Chondrocyte (in vitro differentiated cells): ENCODE data around the gene LCN12. TPM values are rescaled to one million over a fixed set of nuclear protein-coding genes. Genes with fewer than 3 reads are reported as not detected.

Experiments
- DNase-seq: peaks from one replicate; pipeline ENCODE4 v3.0.0; 2021; ENCODE audit warnings: mixed read lengths, low spot score
- H3K27ac Mint-ChIP-seq: one replicate; pipeline ENCODE4 v1.8.0; 2021; ENCODE audit warnings: mild to moderate bottlenecking, moderate library complexity, mixed read lengths; ENCODE audit not compliant: unreplicated experiment
- H3K27me3 Mint-ChIP-seq: 2 replicates; pipeline ENCODE4 v1.8.0; 2021; ENCODE audit warnings: low read depth, mixed read lengths
- H3K36me3 Mint-ChIP-seq: 2 replicates; pipeline ENCODE4 v1.8.0; 2021; ENCODE audit warnings: low read depth, mixed read lengths
- H3K4me1 Mint-ChIP-seq: 2 replicates; pipeline ENCODE4 v1.8.0; 2021; ENCODE audit warnings: low read depth, mild to moderate bottlenecking, mixed read lengths
- H3K4me3 Mint-ChIP-seq: one replicate; pipeline ENCODE4 v1.8.0; 2021; ENCODE audit warnings: mild to moderate bottlenecking, moderate library complexity, mixed read lengths; ENCODE audit not compliant: unreplicated experiment
- H3K9me3 Mint-ChIP-seq: 2 replicates; pipeline ENCODE4 v1.8.0; 2021; ENCODE audit warnings: low read depth, mixed read lengths
- total RNA-seq: library from RNA; stranded (reverse); gene quantifications from 3 replicates; pipeline ENCODE4 v1.2.1, GENCODE V29; 2021
- TF ChIP-seq, protein P1 (sequence below): fragments of 200-600 bp; sonication (generic); IDR thresholded peaks from 2 replicates; pipeline ENCODE4 v1.5.0; 2021; ENCODE audit warnings: antibody characterized with exemption, mild to moderate bottlenecking, moderate library complexity

Gene LCN12
- total RNA-seq, 1 donor from 2014 or later: 0.60 TPM

- H3K4me3 Mint-ChIP-seq: no peak overlapping the region
- no peaks in the 10 kb centered on the region for H3K9me3 Mint-ChIP-seq
- no peaks in the 10 kb centered on the region for H3K4me1 Mint-ChIP-seq
- H3K27ac Mint-ChIP-seq: no peak overlapping the region
- no peaks in the 10 kb centered on the region for H3K27me3 Mint-ChIP-seq
- TF ChIP-seq, protein P1, sequence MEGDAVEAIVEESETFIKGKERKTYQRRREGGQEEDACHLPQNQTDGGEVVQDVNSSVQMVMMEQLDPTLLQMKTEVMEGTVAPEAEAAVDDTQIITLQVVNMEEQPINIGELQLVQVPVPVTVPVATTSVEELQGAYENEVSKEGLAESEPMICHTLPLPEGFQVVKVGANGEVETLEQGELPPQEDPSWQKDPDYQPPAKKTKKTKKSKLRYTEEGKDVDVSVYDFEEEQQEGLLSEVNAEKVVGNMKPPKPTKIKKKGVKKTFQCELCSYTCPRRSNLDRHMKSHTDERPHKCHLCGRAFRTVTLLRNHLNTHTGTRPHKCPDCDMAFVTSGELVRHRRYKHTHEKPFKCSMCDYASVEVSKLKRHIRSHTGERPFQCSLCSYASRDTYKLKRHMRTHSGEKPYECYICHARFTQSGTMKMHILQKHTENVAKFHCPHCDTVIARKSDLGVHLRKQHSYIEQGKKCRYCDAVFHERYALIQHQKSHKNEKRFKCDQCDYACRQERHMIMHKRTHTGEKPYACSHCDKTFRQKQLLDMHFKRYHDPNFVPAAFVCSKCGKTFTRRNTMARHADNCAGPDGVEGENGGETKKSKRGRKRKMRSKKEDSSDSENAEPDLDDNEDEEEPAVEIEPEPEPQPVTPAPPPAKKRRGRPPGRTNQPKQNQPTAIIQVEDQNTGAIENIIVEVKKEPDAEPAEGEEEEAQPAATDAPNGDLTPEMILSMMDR: no peak
- no peak for DNase-seq
- H3K36me3 Mint-ChIP-seq: no peaks in the 10 kb centered on the region
Observed at GRCh38 chr9:136983656-136984314, 31.7 kb downstream of the LCN12 start.

GRCh38 chr9:136984464-136985026, 32.5 kb downstream of the LCN12 start:
- Mint-ChIP-seq H3K27me3 (no peaks in the 10 kb centered on the region), H3K4me1 (no peaks in the 10 kb centered on the region), H3K27ac (no peak overlapping the region), H3K36me3 (no peaks in the 10 kb centered on the region), H3K9me3 (no peaks in the 10 kb centered on the region), H3K4me3 (no peak overlapping the region)
- TF ChIP-seq, protein P1: no peak
- no peak for DNase-seq

GRCh38 chr9:136985027-136985602, 33.0 kb downstream of the LCN12 start:
- TF ChIP-seq, protein P1: no peak
- no peak for DNase-seq
- H3K36me3 Mint-ChIP-seq: no peaks in the 10 kb centered on the region
- no peaks in the 10 kb centered on the region for H3K27me3 Mint-ChIP-seq
- no peaks in the 10 kb centered on the region for H3K4me1 Mint-ChIP-seq
- no peak overlapping the region for H3K27ac Mint-ChIP-seq
- H3K4me3 Mint-ChIP-seq: no peak overlapping the region
- no peaks in the 10 kb centered on the region for H3K9me3 Mint-ChIP-seq

GRCh38 chr9:136985853-136986252, 33.8 kb downstream of the LCN12 start:
- H3K27ac Mint-ChIP-seq: no peak overlapping the region
- no peaks in the 10 kb centered on the region for H3K27me3 Mint-ChIP-seq
- TF ChIP-seq, protein P1: no peak
- H3K4me1 Mint-ChIP-seq: no peaks in the 10 kb centered on the region
- no peak for DNase-seq
- no peak overlapping the region for H3K4me3 Mint-ChIP-seq
- H3K36me3 Mint-ChIP-seq: no peaks in the 10 kb centered on the region
- peaks cover 4% of the 10 kb centered on the region for H3K9me3 Mint-ChIP-seq

DNA sequence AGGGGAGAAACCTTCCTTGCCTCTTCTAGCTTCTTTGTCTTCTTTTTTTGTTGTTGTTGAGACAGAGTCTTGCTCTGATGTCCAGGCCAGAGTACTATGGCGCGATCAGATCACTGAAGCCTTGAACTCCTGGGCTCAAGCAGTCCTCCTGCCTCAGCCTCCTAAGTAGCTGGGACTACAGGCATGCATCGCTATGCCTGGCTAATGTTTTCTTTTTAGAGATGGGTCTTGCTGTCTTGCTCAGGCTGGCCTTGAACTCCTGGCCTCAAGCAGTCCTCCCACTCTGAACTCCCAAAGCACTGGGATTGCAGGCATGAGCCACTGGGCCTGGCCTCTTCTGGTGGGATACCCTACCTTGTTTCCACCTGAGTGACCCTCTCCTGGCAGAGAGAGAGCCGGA, 36.8 kb downstream of the LCN12 start:
- Mint-ChIP-seq H3K4me3 (no peak overlapping the region), H3K27ac (no peak overlapping the region), H3K36me3 (no peaks in the 10 kb centered on the region), H3K9me3 (peaks cover 5% of the 10 kb centered on the region), H3K27me3 (no peaks in the 10 kb centered on the region), H3K4me1 (peaks cover 19% of the 10 kb centered on the region)
- TF ChIP-seq, protein P1: no peak
- no peak for DNase-seq
